GM19324 (cell line): ENCODE results near the gene PRRT1.
"Not testable (repeated sequence)": the region's sequence is repeated elsewhere in the genome, so short reads cannot be mapped to it uniquely, and the experiment has no call there.

Source experiments
- ATAC-seq: cut with Tn5 transposase; IDR thresholded peaks from one replicate; pipeline ENCODE4 v1.9.1; 2021; ENCODE audit warnings: mild to moderate bottlenecking, moderate library complexity; ENCODE audit not compliant: unreplicated experiment, low FRiP score

The PRRT1 gene

GRCh38 chr6:32105433-32105832, 46.3 kb downstream of the PRRT1 start:
- no peak for ATAC-seq

- no peak for ATAC-seq
Observed at GRCh38 chr6:32102255-32102654, 49.5 kb downstream of the PRRT1 start.

DNA sequence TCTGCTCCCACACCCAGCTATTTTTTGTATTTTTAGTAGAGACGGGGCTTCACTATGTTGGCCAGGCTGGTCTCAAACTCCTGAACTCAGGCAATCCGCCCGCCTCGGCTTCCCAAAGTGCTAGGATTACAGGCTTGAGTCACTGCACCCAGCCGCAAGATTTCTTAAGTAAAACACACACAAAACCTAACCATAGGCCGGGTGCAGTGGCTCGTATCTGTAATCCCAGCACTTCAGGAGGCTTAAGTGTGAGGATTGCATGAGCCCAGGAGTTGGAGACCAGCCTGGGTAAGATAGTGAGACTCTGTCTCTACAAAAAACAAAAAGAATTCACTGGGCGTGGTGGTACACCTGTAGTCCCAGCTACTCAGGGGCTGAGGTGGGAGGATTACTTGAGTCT, 51.5 kb downstream of the PRRT1 start:
- not testable (repeated sequence) for ATAC-seq
